Measurements from ENCODE around the gene DALRD3. TPM values are rescaled to one million over a fixed set of nuclear protein-coding genes. Genes with fewer than 3 reads are reported as not detected.

Gene DALRD3
- total and polyA plus RNA-seq, 7 donors, result 11.8 to 35.5 (median 19.8) TPM

Small RNA genes within 50 kb of the gene (small RNA-seq; reads per million reads assigned to genes)
- gene MIR191 (2,947 to 5,534 (median 4,152) reads per million in 3 donors), gene MIR425 (9.5 to 24.4 (median 11.7) reads per million in 3 donors)

Other genes with a start within 250 kb of the DALRD3 start
- gene PRKAR2A, start 170.7 kb downstream of the DALRD3 start, total RNA-seq, result 10 to 100 TPM; 23.9 to 64.5 (median 26.7) TPM
- 10 to 100 TPM in 2 of 3 donors, 1 to 10 TPM in 1; 9.6 to 19.1 (median 15.3) TPM for gene PRKAR2A, start 170.7 kb downstream of the DALRD3 start, polyA plus RNA-seq
- gene SLC25A20, start 119.7 kb downstream of the DALRD3 start, total RNA-seq, result 10 to 100 TPM; 18.2 to 29.1 (median 20.8) TPM
- gene SLC25A20, start 119.7 kb downstream of the DALRD3 start, polyA plus RNA-seq, result 10 to 100 TPM; 30.6 to 65.2 (median 39.7) TPM
- gene ARIH2, start 99.7 kb downstream of the DALRD3 start, total RNA-seq, result 100 to 1,000 TPM in 3 of 4 donors, 10 to 100 TPM in 1; 94.9 to 165 (median 116) TPM
- 10 to 100 TPM; 33.0 to 53.7 (median 45.1) TPM for gene ARIH2, start 99.7 kb downstream of the DALRD3 start, polyA plus RNA-seq
- gene P4HTM, start 28.3 kb downstream of the DALRD3 start, total RNA-seq, result 10 to 100 TPM; 30.9 to 41.3 (median 33.4) TPM
- 10 to 100 TPM in 1 of 3 donors, 1 to 10 TPM in 2; 5.4 to 28.9 (median 5.5) TPM for gene P4HTM, start 28.3 kb downstream of the DALRD3 start, polyA plus RNA-seq
- gene WDR6, start 11.2 kb downstream of the DALRD3 start, total RNA-seq, result 100 to 1,000 TPM in 1 of 4 donors, 10 to 100 TPM in 3; 71.3 to 122 (median 93.5) TPM
- 100 to 1,000 TPM in 1 of 3 donors, 10 to 100 TPM in 2; 21.0 to 124 (median 27.6) TPM for gene WDR6, start 11.2 kb downstream of the DALRD3 start, polyA plus RNA-seq
- gene NDUFAF3, start 3.5 kb upstream of the DALRD3 start, total RNA-seq, result 100 to 1,000 TPM in 2 of 4 donors, 10 to 100 TPM in 2; 75.9 to 116 (median 94.9) TPM
- gene NDUFAF3, start 3.5 kb upstream of the DALRD3 start, polyA plus RNA-seq, result 10 to 100 TPM; 62.8 to 85.9 (median 74.4) TPM
- gene IMPDH2, start 10.8 kb upstream of the DALRD3 start, total RNA-seq, result 100 to 1,000 TPM in 2 of 4 donors, 10 to 100 TPM in 2; 91.1 to 126 (median 109) TPM
- gene IMPDH2, start 10.8 kb upstream of the DALRD3 start, polyA plus RNA-seq, result 100 to 1,000 TPM in 1 of 3 donors, 10 to 100 TPM in 2; 55.0 to 187 (median 93.1) TPM
- 100 to 1,000 TPM in 2 of 4 donors, 10 to 100 TPM in 2; 68.4 to 255 (median 135) TPM for gene QRICH1, start 75.5 kb upstream of the DALRD3 start, total RNA-seq
- gene QRICH1, start 75.5 kb upstream of the DALRD3 start, polyA plus RNA-seq, result 10 to 100 TPM; 16.8 to 43.1 (median 18.0) TPM
- gene QARS1, start 86.2 kb upstream of the DALRD3 start, total RNA-seq, result 100 to 1,000 TPM; 158 to 262 (median 202) TPM
- 100 to 1,000 TPM; 243 to 363 (median 245) TPM for gene QARS1, start 86.2 kb upstream of the DALRD3 start, polyA plus RNA-seq
- gene USP19, start 102.2 kb upstream of the DALRD3 start, total RNA-seq, result 10 to 100 TPM; 48.2 to 98.4 (median 55.7) TPM
- 10 to 100 TPM; 22.2 to 33.8 (median 27.3) TPM for gene USP19, start 102.2 kb upstream of the DALRD3 start, polyA plus RNA-seq
- 100 to 1,000 TPM; 252 to 612 (median 330) TPM for gene LAMB2, start 114.5 kb upstream of the DALRD3 start, total RNA-seq
- gene LAMB2, start 114.5 kb upstream of the DALRD3 start, polyA plus RNA-seq, result 10 to 100 TPM; 10.2 to 85.0 (median 26.6) TPM
- 10 to 100 TPM; 12.5 to 27.3 (median 16.4) TPM for gene CCDC71, start 147.8 kb upstream of the DALRD3 start, total RNA-seq
- gene CCDC71, start 147.8 kb upstream of the DALRD3 start, polyA plus RNA-seq, result 10 to 100 TPM; 13.4 to 23.0 (median 15.6) TPM
- 100 to 1,000 TPM in 2 of 4 donors, 10 to 100 TPM in 2; 95.3 to 134 (median 98.0) TPM for gene KLHDC8B, start 153.0 kb upstream of the DALRD3 start, total RNA-seq
- 10 to 100 TPM; 11.3 to 27.6 (median 16.1) TPM for gene KLHDC8B, start 153.0 kb upstream of the DALRD3 start, polyA plus RNA-seq